HG03103 (cell line): ENCODE results near the gene CDC6.

ENCODE experiments used
- ATAC-seq: cut with Tn5 transposase; IDR thresholded peaks from one replicate; pipeline ENCODE4 v1.9.1; 2021; ENCODE audit warnings: low read depth; ENCODE audit not compliant: unreplicated experiment

CDC6 gene, protein sequence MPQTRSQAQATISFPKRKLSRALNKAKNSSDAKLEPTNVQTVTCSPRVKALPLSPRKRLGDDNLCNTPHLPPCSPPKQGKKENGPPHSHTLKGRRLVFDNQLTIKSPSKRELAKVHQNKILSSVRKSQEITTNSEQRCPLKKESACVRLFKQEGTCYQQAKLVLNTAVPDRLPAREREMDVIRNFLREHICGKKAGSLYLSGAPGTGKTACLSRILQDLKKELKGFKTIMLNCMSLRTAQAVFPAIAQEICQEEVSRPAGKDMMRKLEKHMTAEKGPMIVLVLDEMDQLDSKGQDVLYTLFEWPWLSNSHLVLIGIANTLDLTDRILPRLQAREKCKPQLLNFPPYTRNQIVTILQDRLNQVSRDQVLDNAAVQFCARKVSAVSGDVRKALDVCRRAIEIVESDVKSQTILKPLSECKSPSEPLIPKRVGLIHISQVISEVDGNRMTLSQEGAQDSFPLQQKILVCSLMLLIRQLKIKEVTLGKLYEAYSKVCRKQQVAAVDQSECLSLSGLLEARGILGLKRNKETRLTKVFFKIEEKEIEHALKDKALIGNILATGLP

GRCh38 chr17:40287494-40288369 lies at the start of gene CDC6:
Gene CDC6, plus strand, starts transcription at chr17:40287879. Its CDS starts 1,542 bp downstream, at chr17:40289421.
- peak; percentile 91 for ATAC-seq

- no peak for ATAC-seq
These were observed 46.3 kb upstream of the CDC6 start for GRCh38 chr17:40241252-40241834.

- no peak for ATAC-seq
These were observed 44.9 kb upstream of the CDC6 start for GRCh38 chr17:40242774-40243173.

GRCh38 chr17:40243761-40244160 lies 43.9 kb upstream of the CDC6 start:
- ATAC-seq = no peak

GRCh38 chr17:40244255-40244654 lies 43.4 kb upstream of the CDC6 start:
- ATAC-seq = no peak

- ATAC-seq = no peak
These were observed 39.7 kb upstream of the CDC6 start for GRCh38 chr17:40247926-40248495.

- no peak for ATAC-seq
These were observed 39.2 kb upstream of the CDC6 start for GRCh38 chr17:40248507-40248906.

GRCh38 chr17:40251576-40251975 lies 36.1 kb upstream of the CDC6 start:
- ATAC-seq = no peak

DNA sequence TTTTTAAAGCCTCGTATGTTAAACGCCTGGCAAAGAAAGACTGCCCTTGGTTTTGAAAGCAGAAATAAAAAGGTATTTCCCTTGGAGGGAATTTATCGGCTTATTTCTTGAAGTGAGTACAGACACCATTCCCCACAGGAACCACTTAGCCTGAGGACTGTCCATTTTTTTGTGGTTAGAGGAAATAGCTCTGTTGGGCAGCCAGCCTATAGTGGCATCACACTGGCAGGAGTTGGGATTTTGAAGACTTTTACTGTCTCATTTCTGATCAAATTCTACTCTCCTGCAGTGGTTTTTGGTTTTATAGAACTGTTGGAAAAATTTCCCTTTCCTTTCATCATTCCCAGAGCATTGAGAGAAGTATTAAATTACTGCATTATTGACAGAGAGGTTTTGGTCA lies 34.1 kb upstream of the CDC6 start:
- ATAC-seq = no peak

GRCh38 chr17:40259505-40259904 lies 28.2 kb upstream of the CDC6 start:
- no peak for ATAC-seq

- no peak for ATAC-seq
These were observed 27.2 kb upstream of the CDC6 start for GRCh38 chr17:40260528-40260927.

DNA sequence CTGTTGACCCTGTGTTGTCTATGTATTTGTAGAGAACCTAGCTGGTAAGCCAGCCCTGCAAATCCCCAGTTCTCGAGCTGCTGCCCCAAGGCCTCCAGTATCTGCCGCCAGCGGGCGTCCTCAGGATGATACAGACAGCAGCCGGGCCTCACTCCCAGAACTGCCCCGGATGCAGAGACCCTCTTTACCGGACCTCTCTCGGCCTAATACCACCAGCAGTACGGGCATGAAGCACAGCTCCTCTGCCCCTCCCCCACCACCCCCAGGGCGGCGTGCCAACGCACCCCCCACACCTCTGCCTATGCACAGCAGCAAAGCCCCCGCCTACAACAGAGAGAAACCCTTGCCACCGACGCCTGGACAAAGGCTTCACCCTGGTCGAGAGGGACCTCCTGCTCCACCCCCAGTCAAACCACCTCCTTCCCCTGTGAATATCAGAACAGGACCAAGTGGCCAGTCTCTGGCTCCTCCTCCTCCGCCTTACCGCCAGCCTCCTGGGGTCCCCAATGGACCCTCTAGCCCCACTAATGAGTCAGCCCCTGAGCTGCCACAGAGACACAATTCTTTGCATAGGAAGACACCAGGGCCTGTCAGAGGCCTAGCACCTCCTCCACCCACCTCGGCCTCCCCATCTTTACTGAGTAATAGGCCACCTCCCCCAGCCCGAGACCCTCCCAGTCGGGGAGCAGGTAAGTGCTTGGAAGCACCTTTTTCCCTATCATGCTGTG lies 23.1 kb upstream of the CDC6 start:
- no peak for ATAC-seq

GRCh38 chr17:40265337-40265736 lies 22.3 kb upstream of the CDC6 start:
- no peak for ATAC-seq

GRCh38 chr17:40266882-40267281 lies 20.8 kb upstream of the CDC6 start:
- ATAC-seq = no peak

DNA sequence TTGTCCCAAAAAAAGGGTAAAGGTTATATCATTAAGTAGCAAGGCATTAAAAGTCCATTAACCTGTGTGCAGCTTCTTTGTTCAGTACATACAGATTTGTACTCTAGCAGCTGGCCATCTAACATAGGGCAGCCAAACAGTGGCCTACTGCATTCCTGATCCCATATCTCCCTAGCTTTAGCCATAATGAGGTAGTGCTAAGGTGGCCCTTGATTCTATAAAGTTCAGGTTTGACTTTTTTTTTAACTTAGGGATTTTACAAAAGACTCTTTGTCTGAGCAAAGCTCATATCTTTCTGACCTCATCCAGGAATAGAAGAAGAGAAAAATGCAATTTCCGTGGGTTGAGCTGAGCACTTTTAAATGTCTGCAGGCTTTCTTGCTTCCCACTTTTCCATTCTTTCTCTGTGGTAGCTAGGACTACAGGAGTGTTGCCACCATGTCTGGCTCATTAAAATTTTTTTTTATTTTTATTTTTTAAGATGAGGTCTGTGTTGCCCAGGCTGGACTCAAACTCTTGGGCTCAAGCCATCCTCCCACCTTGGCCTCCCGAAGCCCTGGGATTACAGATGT lies 19.5 kb upstream of the CDC6 start:
- no peak for ATAC-seq

GRCh38 chr17:40278414-40278813 lies 9.3 kb upstream of the CDC6 start:
- ATAC-seq = no peak

DNA sequence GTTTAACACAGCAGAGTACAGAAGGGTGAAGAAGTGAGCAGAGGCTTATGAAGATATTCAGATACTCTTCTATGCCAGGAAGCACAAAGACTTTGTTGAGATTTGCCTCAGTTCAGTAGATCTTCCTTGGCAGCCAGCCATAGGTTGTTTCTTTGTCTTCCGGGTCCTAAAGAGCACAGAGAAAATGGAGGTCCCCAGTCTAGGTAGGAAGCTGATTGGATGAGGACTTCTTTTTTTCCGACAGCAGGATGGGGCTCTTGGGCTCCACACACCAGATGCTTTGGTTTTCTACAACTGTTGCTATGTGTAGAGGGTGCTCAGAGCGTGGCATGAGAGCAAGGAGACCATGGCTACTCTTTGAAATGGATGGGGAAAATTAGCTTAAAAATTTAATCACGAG lies 8.3 kb upstream of the CDC6 start:
- no peak for ATAC-seq

GRCh38 chr17:40281663-40282062 lies 6.0 kb upstream of the CDC6 start:
- no peak for ATAC-seq

DNA sequence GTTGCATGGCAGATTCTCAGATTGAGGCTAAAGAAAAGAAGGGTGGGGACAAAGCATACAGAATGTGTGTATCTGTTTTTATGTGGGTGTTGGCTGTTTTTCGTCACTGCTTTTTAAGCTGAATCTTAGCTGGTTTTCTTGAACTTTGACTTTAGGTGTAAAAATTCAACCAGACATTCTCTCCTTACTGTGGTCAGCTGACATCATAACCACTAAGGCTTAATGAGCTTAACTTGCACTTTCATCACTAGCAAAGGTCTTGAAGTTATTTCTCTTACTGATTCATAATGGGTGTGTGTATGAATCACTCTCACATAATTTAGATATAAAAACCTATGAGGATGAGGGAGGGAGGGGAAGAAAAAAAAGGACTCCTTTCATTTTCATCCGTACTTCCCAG lies 4.0 kb upstream of the CDC6 start:
- no peak for ATAC-seq
